PC-3 (cell line): Measurements from ENCODE around the gene SLC41A2.

Experiments used
- EZH2 ChIP-seq: fragments of 300-600 bp; sonication (generic); IDR thresholded peaks from one replicate; pipeline ENCODE4 v1.6.1; 2017; ENCODE audit warnings: antibody characterized with exemption, mild to moderate bottlenecking, low read length; ENCODE audit not compliant: unreplicated experiment
- TF ChIP-seq, protein P1 (sequence below): fragments of 300-600 bp; sonication (generic); conservative IDR thresholded peaks from 2 replicates; pipeline ENCODE4 v1.5.1; 2017; ENCODE audit warnings: antibody characterized with exemption, low read depth, mild to moderate bottlenecking, low read length

DNA sequence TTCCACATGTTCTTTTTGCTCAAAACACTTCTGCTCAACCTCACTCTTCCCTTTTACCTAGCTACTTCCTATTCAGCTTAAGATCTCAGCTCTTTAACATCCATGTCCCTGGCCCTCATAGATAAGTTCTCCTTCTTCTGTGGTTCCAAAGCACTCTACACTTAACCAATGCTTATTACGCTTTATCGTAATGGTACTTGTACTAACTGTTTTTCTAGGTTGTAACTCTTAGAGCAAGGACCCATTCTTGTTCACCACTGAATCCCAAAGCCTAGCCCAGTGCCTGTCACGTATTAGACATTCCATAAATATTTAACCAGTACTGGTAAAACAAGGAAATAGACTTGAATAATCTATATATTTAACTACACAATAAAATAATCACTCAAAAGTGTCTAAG is 5.3 kb downstream of the SLC41A2 start:
- TF ChIP-seq, protein P1, sequence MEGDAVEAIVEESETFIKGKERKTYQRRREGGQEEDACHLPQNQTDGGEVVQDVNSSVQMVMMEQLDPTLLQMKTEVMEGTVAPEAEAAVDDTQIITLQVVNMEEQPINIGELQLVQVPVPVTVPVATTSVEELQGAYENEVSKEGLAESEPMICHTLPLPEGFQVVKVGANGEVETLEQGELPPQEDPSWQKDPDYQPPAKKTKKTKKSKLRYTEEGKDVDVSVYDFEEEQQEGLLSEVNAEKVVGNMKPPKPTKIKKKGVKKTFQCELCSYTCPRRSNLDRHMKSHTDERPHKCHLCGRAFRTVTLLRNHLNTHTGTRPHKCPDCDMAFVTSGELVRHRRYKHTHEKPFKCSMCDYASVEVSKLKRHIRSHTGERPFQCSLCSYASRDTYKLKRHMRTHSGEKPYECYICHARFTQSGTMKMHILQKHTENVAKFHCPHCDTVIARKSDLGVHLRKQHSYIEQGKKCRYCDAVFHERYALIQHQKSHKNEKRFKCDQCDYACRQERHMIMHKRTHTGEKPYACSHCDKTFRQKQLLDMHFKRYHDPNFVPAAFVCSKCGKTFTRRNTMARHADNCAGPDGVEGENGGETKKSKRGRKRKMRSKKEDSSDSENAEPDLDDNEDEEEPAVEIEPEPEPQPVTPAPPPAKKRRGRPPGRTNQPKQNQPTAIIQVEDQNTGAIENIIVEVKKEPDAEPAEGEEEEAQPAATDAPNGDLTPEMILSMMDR: no peak
- TF ChIP-seq EZH2: no peak
